Activated T-helper 9 cell treated with anti-CD3 and anti-CD28 coated beads, Interleukin-2, amount 50 U/mL, for 16 hours (primary cell): ENCODE results near the gene BMP6.

ENCODE experiments used
- DNase-seq: peaks from one replicate; pipeline ENCODE4 v3.0.0-alpha.2; 2020; ENCODE audit warnings: low read depth

Gene BMP6

DNA sequence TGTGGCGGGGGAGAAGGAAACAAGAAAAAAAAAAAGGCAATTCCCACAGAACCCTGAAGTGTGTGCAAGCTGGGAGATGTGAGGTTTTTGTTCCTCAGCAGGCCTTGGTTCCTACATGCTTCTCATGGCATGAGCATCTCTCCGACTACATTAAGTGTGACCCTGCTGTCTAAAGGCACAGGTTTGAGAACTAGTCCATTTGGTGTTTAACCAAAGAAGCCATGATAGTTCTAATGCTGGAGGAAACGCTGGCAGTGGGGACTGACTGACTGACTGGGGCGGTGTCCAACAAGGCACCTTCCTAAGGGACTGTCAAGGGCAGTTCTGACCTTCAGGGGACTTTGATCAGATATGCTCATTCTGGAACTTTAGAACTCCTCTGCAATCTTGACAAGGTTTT lies 180.8 kb downstream of the BMP6 start:
- DNase-seq = no peak

DNA sequence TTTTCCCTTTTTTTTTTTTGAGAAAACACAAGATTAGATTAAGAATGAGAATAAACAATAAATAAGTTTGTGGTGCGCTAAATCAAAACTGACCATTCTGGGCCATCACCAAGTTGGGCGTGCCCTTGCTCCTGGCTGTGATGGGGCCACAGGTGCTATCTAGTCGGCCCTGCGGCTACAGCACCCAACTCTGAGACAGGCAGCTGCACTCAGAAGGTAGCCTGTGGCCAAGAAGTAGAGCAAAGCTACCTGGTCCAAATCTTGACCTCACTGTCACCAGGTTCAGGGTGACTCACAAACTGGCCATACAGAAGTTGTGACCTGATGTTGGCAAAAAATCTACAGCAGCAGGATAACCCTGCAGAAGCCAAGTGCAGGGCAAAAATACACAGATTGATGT lies 181.3 kb downstream of the BMP6 start:
- no peak for DNase-seq

DNA sequence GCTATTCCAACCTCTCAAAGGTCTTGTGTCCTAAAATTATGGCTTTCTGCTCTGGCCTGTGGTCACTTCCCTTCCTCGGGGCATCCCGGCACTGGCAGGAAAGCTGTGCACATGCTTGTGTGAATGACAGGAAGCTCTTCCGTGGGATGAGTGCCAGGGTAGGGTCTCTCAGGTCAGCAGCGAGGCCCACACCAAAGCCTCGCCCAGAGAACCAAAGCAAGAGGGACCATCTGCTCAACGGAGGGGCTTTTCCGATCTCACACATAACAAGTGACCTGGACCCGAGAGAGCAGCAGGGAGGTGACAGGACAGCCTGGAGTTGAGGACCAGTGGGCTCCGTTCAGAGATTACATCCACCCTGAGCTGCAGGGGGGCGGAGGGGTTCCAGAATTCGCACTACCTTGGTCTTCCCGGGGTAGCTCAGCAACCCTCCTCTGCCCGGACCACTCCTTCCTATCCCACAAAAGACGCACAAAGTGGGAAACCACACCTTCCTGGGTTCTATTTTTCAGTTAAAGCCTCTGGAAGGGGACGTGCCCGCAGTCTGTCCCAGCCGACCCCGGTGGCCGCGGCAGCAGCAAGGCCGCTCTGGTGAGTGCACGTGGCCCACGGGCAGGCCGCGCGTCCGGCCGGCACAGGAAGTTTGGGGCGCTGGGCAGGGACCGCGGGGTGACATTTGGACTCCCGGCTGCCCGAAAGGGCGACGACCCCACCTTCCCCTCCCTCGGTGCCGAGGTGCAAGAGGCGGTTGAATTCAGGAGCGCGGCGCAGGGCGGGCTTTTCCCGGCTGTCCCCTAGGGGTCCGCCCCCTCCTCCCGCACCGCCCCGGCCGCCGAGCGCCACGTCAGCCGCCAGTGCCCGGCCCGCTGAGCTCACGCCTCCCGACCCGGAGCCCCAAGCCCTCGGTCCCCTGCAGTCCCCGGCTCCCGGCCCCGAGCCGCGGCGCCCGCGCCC lies 183.7 kb downstream of the BMP6 start:
- DNase-seq = peak; percentile 23

DNA sequence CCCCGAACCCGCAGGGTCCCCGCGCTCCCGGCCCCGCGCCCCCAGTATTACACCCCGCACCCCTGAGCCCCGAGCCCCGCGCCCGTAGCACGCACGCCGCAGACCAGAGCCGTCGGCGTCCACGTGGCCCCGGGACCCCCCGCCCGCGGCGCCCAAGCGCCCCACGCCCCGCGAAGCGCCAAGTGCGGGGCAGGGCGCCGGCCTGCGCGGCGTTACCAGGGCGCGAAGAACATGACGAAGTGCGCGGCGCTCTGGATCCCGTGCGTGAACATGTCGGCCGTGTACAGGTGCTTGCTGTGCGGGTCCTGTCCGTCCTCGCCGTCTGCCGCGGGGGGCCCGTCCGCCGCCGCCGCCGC lies 184.4 kb downstream of the BMP6 start:
- no peak for DNase-seq

DNA sequence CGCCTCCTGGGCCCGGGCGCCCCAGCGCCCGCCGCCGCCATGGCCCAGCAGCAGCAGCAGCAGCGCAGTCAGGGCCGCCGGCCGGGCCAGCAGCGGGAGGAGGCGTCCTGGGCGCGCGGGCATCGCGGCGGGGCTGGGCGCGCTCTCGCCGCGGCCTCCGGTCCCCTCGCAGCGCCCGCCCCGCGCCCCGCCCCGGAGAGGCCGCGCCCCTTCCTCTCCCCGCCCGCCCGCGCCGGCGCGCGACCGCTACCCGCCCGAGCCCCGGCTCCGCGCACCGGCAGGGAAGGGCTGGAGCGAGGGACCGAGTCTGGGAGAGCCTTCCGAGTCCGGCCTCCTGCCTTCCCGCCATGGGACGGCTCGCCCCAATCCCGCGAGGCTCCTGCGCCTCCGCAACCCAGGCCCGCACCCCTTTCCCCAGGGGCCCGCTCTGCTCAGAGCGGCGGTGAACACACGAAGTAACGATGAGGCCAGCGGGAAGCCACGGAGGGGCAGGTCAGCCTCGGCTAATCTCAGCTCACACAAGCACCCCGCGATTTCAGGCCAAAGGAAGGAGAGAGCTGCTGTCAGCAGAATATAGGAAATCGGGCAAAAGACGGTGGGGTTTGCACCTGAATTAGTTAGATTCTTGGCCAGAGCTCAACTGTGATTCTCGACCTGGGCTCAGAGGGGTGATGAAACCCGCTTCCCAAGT lies 184.9 kb downstream of the BMP6 start, which contains the start of gene TXNDC5:
Gene TXNDC5 (minus strand): TSS at position 135 of the 691 bp plus-strand sequence. CDS start 12 bp downstream, at position 123.
- DNase-seq = peak; percentile 67

DNA sequence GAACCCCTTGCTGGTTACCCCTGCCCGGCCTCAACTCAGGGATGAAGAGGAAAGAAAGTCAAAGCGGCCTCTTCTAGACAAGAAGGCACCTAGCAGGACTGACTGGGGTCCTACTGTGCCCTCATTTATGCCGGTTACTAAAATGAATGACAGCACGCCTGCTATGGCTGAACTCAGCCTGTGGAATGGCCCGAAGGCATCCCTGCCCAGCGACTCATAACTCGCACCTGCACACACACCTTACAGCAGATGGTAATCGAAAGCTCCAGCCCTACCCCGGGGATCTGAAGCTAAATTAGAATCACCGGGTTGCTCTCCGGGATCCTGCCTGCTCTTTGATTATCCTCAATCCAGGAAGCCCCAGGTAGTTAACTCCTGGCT lies 185.4 kb downstream of the BMP6 start:
- DNase-seq = no peak

DNA sequence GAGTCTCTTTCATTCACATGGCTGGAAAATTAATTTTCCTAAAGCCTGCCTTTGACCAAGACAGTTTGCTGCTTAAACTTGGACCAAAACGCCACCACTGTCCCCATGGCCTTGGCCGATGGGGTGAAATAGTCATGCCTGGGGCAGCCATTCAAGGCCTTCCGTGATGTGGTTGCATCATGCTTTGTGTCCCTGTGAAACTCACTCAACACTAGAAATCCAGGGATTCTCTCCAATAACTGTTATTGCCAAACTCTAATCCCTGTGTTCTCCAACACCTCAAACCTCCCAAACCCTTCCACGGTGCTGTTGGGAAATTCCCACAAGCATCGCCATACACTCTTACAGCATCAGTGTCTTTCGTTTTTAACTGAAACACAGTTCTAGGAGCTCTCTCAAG lies 186.1 kb downstream of the BMP6 start:
- no peak for DNase-seq

DNA sequence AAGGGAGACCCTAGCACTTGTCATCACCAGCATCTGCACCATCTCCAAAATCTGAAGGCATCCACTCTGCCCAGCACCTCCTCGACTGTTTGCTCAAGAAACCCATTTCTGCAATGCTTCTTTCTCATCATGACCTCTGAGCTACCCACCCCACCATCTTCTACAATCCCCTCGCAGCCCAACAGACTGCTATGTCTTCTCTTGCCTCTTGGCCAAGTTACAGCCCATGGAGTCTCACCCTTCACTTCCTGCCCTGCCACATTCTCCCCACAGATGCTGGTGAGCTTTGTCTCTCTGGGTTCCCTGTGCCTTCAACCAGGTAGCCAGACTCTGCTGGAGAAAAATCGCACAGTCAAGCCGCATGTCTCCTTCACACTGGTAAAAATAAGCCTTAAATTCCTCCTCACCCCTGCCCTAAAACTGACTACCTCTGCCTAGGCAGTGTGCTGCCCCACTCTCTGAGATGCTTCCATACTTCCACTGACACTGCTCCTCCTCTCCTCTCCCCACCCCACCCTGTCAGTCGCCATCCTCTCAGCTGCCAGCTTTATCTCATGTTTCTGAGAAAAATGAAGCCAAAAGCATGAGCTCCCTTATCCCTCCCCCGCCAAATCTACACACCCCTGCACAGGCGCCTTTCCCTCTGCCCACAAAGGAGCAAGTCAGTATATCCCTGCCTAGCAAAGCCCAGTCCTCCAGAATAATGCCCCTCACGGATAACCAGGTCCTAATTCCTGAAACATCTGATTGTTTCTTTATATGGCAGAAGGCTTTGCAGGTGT lies 187.0 kb downstream of the BMP6 start:
- DNase-seq = no peak

DNA sequence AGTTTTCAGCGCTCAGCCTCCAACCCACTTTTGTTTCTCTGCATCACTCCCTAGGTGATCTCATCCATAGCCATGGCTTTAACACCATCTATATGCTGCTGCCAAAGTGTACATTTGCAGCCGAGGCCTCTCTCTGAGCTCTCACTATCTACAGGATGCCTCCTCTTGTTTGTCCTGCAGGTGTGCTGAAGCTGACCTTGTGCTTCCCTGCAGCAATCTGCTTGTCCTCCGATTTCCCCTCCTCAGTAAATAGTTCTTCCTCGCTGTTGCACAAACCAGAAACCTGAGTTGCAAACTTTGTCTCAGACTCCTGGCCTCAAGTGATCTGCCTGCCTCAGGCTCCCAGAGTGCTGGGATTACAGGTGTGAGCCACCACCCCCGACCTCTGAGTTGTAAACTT lies 188.4 kb downstream of the BMP6 start:
- DNase-seq = no peak

DNA sequence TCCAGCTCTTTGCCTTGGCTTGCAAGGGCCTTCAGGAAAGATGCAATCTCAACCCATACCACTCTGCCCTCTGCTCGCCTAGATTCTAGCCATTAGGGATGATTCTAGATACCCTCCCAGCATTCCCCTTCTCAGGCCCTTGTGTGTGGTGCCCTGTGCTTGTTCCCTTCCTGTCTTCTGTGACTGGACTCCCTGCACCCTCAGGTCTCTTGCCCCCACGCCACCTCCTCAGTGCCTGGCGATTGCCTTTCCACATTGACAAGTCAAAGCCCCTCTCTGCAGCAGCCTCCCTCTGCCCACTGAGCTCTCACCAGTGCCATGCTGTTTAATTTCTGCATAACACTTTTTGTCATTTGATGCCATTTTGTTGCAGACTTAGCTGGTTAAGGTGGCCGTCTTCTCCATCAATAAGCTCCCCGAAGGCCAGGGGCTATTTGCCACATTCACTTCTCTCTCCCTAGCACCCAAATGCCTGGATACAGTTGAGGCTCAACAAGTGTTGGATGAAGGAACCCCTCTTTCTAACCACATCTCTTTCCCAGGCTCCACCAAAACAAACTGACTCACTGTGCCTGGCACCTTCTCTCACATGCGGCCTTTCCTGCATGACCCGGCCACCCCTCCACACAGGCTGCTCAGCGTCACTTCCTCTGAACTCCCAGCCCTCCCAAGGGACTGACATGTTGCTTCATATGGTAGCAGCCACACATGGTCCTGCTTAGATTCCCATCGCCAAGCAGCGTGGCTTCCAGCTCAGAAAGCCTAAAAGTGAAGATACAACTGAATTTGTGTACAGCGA lies 189.3 kb downstream of the BMP6 start:
- DNase-seq = no peak

DNA sequence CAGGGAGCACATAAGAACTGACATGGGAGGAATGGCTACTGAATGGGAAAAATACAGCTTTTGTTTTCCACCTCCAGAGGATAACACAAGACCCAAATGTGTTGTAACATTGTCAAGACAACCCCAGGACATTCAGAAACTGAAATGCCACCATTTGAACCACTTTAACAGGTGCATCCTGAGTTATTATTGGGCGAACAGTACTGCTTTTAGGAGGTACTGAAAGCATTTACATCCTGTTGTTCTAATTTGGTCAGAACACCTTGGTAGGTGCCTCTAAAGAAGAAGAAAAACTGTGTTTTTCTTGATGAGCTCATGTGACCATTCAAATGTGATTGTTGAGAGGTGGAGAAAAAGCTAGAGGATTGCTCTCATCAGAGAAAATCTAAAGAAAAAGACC lies 191.1 kb downstream of the BMP6 start:
- no peak for DNase-seq

DNA sequence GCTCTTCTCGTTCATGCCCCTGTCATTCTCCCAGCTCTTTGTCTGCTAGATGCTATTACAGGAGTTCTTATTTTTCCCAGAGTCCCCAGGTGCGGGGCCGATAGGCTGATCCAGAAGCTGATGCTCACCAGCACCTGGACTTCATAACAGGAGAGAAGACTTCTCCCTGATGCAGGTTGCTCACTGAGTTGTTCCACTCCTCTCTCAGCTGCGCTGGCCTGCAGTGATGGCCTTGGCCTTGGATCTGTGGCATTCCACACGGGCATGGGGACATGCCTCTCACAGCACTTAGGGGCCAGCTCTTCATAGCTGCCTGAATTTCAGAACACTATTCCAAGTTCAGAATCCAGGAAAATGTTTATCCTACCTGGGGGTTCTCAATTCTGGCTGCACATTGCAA lies 191.8 kb downstream of the BMP6 start:
- DNase-seq = no peak

DNA sequence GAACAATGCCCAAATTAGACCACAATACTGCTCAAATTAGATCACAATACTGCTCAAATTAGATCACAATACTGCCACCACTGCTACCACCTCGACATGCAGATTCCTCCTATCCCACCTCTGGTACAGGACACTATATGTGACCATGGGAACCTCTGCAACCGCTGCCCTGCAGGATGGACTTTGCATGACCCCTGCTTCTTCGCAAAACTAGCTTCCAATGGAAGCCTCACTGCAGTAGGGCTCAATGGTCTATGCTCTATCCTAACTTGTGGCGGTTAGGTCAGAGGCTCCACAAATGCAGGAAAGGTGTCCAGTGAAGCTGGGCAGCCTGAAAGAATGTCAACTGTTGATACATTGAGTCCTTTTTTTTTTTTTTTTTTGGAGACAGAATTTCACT lies 192.5 kb downstream of the BMP6 start:
- no peak for DNase-seq

DNA sequence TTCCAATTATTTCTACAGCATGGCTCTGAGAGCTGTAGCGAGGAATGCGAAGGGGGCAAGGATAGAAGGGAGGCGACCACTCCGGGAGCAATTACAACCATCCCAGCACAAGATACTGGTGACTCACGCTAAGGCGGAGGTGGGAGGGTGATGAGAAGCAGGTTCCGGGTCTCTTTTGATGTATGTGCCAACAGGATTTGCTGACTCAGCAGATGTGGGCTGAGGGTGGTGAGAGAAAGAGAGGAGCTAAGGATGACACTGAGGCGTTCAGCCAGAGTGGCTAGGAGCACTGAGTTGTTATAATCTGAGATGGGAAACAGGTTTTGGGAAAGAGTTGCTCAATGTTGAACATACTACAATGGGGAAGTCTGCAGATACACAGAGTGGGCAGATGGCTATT lies 194.0 kb downstream of the BMP6 start:
- peak; percentile 33 for DNase-seq

DNA sequence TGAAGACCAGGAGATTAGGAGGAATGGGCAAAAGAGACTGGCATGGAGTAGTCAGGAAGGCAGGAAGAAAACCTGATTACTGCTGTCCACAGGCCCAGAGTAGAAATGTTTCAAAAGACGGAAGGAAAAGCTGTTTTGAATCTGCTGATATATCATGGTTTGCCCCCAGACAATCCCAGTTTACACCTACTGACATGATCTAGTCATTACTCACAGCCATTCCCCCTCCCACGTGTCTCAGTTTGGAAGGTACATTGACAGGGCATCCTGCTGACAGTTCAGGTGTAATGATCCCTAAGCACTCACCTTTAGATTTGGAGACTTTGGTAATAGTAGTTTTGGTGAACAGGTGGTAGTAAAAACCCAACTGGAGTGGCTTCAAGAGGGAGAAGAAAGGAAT lies 194.5 kb downstream of the BMP6 start:
- DNase-seq = no peak

DNA sequence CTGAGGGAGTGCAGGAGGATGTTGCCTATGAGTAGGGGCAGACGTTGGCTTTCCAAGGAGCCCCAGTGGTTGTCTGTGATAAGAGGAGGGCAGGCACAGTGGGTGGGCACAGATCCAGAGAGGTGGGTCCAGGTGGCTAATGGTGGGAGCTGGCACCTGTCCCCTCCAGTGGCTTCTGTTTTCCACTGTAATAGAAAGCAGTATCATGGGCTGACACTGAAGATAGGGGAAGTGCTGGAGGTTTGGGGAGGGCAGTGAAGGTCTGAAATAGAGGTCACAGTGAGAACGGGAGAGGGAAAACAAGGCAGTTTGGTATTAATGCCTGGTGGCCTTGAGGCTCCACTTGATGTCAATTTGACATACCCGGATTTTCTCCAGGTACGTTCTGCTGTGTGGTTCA lies 195.1 kb downstream of the BMP6 start:
- DNase-seq = no peak

DNA sequence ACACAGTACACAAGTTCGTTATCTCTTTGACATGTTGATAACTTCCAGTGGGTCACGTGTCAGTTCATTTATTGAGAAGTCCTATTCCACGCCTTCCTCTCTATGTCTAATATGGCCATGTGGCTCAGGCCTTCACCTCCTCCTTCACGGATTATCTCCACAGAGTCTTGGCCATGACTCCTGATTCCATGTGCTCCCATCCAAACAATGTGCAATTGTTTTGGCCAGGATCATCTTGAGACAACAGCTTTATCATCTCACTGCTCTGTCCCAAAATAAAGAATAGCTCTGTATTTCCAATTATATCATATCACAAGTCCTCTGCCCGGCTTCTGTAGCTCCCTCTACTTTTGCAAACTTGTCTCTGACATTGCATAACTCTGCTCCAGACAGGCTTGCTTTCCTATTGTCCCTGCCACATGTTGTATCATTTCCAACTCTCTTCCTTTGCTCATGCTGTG lies 195.8 kb downstream of the BMP6 start:
- no peak for DNase-seq

DNA sequence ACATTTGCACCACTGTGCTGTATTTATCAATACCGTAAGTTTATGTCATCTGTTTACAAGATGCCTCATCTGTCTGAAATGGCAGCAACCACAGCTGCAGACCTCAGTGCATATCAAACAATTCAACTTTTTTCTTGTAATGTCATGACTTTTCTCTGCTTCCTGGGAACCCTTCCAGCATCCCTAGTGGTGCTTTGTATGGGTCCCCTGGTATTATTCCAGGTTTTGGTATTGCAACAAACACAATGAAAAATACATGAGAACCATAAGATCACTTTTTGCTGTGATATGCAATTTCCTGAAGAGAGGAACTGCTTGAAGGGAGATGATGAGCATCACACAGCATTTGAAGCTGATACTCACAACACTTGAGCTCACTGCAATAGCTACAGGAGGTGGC lies 196.7 kb downstream of the BMP6 start:
- no peak for DNase-seq

DNA sequence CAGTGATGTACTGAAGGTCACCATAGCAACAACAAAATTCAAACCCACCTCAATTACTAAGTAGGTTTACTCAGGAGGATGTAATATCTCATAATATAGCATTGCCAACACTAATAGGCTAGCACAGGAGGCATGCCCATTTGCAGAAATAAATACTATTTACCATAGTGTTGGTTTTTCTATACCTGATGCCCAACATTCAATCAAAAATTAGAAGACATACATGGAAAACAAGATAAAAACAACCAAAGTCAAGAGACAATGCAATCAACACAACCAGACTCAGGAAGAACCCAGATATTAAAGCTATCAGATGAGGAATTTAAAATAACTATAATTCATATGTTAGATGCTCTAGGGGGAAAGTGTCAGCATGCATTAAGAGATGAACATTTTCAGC lies 199.0 kb downstream of the BMP6 start:
- DNase-seq = no peak
